Mammary epithelial cell (primary cell): ENCODE measurements around the gene HNF1B.

Source experiments
- CTCF ChIP-seq, 2 donors: IDR thresholded peaks in 1 of 2; conservative IDR thresholded peaks in 1 of 2; 2 replicates each; pipeline ENCODE4 v1.5.1; 2011 to 2012; ENCODE audit warnings: inconsistent platforms in 2 of 2, low read length in 2 of 2, mild to moderate bottlenecking in 2 of 2, control low read depth in 1 of 2, low read depth in 1 of 2; ENCODE audit not compliant: insufficient read depth in 1 of 2; ENCODE audit errors: extremely low read depth in 1 of 2
- EZH2 ChIP-seq: IDR thresholded peaks from 2 replicates; pipeline ENCODE4 v1.6.1; 2012; ENCODE audit warnings: low read length, inconsistent platforms, borderline replicate concordance

- TF ChIP-seq CTCF (conservative IDR thresholded peaks at IDR 0.05 in 1 of 2, IDR thresholded peaks at IDR 0.05 in 1 of 2; ENCODE audit: extremely low read depth in 1 of 2, insufficient read depth in 1 of 2, low read depth in 1 of 2, low read length in 2 of 2) (no peak), EZH2 (no peak)
These were observed 1.8 kb upstream of the HNF1B start for GRCh38 chr17:37746617-37747016.
